CD4-positive, CD25-positive, alpha-beta regulatory T cell (primary cell): ENCODE measurements around the gene CAMTA1. TPM values are rescaled to one million over a fixed set of nuclear protein-coding genes. Genes with fewer than 3 reads are reported as not detected.

Experiments
- ATAC-seq, 2 donors: fragments of 150-1000 bp; cut with Tn5 transposase; one replicate each; pipeline ENCODE4 v1.10.0; 2021; ENCODE audit warnings: low read depth in 2 of 2, moderate number of reproducible peaks in 2 of 2, moderate library complexity in 1 of 2
- DNase-seq, 3 donors: peaks; one replicate each; pipeline versions ENCODE4 v3.0.0 to v3.0.0-alpha.2; 2012 to 2022; ENCODE audit warnings: mixed read lengths in 1 of 3
- H3K27ac ChIP-seq: one replicate; pipeline ENCODE4 v1.7.0; 2013; ENCODE audit warnings: mild to moderate bottlenecking, low read length; ENCODE audit not compliant: insufficient read depth, poor library complexity, severe bottlenecking
- H3K27me3 ChIP-seq: one replicate; pipeline ENCODE4 v1.7.0; 2013; ENCODE audit warnings: low read length; ENCODE audit not compliant: control insufficient read depth, insufficient read depth
- H3K36me3 ChIP-seq: one replicate; pipeline ENCODE4 v1.7.0; 2013; ENCODE audit warnings: mild to moderate bottlenecking, low read length, moderate library complexity; ENCODE audit not compliant: control insufficient read depth, insufficient read depth
- H3K4me1 ChIP-seq: 2 replicates; pipeline ENCODE4 v1.7.0; 2013; ENCODE audit warnings: mild to moderate bottlenecking, low read length; ENCODE audit not compliant: insufficient read depth, control insufficient read depth, poor library complexity, severe bottlenecking
- H3K4me3 ChIP-seq: one replicate; pipeline ENCODE4 v1.7.0; 2013; ENCODE audit warnings: low read depth, mild to moderate bottlenecking, low read length, moderate library complexity
- H3K9me3 ChIP-seq, 2 experiments: 1 replicate in 1 of 2; 2 replicates in 1 of 2; pipeline ENCODE4 v1.7.0; 2013; ENCODE audit warnings: low read length in 2 of 2, mild to moderate bottlenecking in 1 of 2, moderate library complexity in 1 of 2; ENCODE audit not compliant: control insufficient read depth in 2 of 2
- H3K27ac Mint-ChIP-seq, 3 donors: one replicate each; pipeline ENCODE4 v1.8.0; 2020 to 2022; ENCODE audit warnings: mild to moderate bottlenecking in 3 of 3, mixed read lengths in 3 of 3, moderate library complexity in 2 of 3
- H3K27me3 Mint-ChIP-seq: one replicate; pipeline ENCODE4 v1.8.0; 2022; ENCODE audit warnings: mild to moderate bottlenecking, mixed read lengths
- H3K36me3 Mint-ChIP-seq: one replicate; pipeline ENCODE4 v1.8.0; 2020; ENCODE audit warnings: mixed read lengths
- H3K4me1 Mint-ChIP-seq, 4 donors: one replicate each; pipeline ENCODE4 v1.8.0; 2020 to 2022; ENCODE audit warnings: mixed read lengths in 4 of 4, mild to moderate bottlenecking in 1 of 4
- H3K4me3 Mint-ChIP-seq, 4 donors: one replicate each; pipeline ENCODE4 v1.8.0; 2020 to 2022; ENCODE audit warnings: mild to moderate bottlenecking in 4 of 4, mixed read lengths in 4 of 4, moderate library complexity in 3 of 4
- H3K9me3 Mint-ChIP-seq, 7 donors: one replicate each; pipeline ENCODE4 v1.8.0; 2020 to 2022; ENCODE audit warnings: mixed read lengths in 7 of 7, mild to moderate bottlenecking in 3 of 7, moderate library complexity in 2 of 7
- polyA plus RNA-seq, 4 donors: library from polyadenylated mRNA; unstranded; fragments of 300-500 nt; fragmentation: Illumina TruSeq; gene quantifications; one replicate each; pipeline ENCODE4 v1.2.3, GENCODE V29; 2021
- total RNA-seq: library from RNA; stranded (reverse); gene quantifications from one replicate; pipeline ENCODE4 v1.2.3, GENCODE V29; 2022

CAMTA1 gene
- total and polyA plus RNA-seq, 5 donors from 2014 or later: 48.8 to 112 (median 80.0) TPM

DNA sequence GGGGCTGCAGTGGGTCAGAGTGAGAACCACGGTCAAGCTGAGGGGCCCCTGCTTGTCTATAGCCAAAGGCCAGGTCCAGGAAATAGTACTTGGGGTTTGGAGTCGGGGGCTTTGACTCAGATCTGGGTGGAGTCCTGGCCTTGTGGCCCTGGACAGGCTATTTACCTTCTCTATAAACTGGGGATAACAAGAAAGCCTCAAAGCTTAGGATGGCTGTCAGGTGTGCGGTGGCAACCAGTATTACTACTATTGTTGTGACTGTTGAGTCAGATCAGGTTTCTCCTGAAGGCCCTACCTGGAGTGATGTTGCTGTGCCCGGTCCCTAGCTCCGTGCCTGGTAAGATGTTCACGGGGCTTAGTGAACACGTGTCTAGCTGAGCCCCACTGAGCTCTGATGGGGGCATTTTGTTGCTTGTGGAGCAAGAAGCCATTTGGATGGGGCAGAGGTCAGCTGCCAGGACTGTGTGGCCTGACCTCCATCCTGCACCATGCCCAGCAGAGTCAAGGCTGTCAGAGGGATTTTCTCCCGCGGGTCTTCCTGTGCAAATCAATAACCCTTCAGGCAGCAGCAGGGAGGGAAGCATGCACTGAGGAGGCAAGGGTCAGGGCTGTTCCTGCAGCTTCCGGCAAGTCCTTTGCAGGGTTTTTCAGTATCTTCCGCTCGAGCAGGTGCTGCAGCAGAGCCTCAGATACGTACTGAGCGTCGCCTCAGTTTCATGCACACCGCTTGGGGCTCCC, 170.3 kb downstream of the CAMTA1 start:
- Histone ChIP-seq H3K9me3 (no peaks in the 10 kb centered on the region), H3K36me3 (no peaks in the 10 kb centered on the region), H3K27me3 (no peaks in the 10 kb centered on the region), H3K4me3 (no peak overlapping the region), H3K27ac (no peak overlapping the region), H3K4me1 (no peaks in the 10 kb centered on the region)
- ATAC-seq (no peak), DNase-seq (no peak)
- Mint-ChIP-seq H3K4me3 (no peak overlapping the region), H3K27me3 (peaks cover 5% of the 10 kb centered on the region), H3K4me1 (peaks cover 0 to under 1% (median 0%) of the 10 kb centered on the region in 4 donors), H3K36me3 (no peaks in the 10 kb centered on the region), H3K9me3 (no peaks in the 10 kb centered on the region), H3K27ac (no peak overlapping the region)

GRCh38 chr1:6956488-6957159, 171.4 kb downstream of the CAMTA1 start:
- Histone ChIP-seq H3K4me3 (no peak overlapping the region), H3K36me3 (no peaks in the 10 kb centered on the region), H3K9me3 (no peaks in the 10 kb centered on the region), H3K27me3 (no peaks in the 10 kb centered on the region), H3K4me1 (peaks cover under 1% of the 10 kb centered on the region), H3K27ac (no peak overlapping the region)
- H3K4me1 Mint-ChIP-seq: peaks cover 0 to 6% (median 2%) of the 10 kb centered on the region in 4 donors
- H3K9me3 Mint-ChIP-seq: peaks cover 0 to 5% (median 0%) of the 10 kb centered on the region in 7 donors
- no peak for ATAC-seq
- no peak overlapping the region for H3K27ac Mint-ChIP-seq
- no peak overlapping the region for H3K4me3 Mint-ChIP-seq
- H3K36me3 Mint-ChIP-seq: no peaks in the 10 kb centered on the region
- DNase-seq: no peak
- H3K27me3 Mint-ChIP-seq: peaks cover 12% of the 10 kb centered on the region

DNA sequence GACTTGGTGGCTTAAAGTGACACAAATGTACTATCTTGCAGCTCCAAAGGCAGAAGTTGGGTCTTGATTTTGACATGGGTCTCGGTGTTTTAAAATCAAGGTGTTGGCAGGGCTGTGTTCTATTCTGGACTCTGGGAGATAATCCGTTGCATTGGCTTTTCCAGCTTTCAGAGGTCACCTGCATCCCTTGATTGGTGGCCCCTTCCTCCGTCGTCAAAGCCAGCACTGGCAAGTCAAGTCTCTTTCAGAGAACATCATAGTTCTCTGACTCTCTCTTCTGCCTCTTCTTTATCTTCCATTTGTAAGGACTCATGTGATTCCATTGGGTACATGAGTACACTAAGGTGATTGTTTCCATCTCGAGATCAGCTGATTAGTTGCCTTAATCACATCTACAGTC, 172.1 kb downstream of the CAMTA1 start:
- DNase-seq: no peak
- Mint-ChIP-seq H3K27ac (no peak overlapping the region), H3K4me1 (peaks cover 0 to 6% (median 3%) of the 10 kb centered on the region in 4 donors), H3K36me3 (no peaks in the 10 kb centered on the region), H3K9me3 (peaks cover 0 to 5% (median 0%) of the 10 kb centered on the region in 7 donors), H3K4me3 (no peak overlapping the region), H3K27me3 (peaks cover 12% of the 10 kb centered on the region)
- ATAC-seq: no peak
- H3K9me3 ChIP-seq: no peaks in the 10 kb centered on the region
- peaks cover 3% of the 10 kb centered on the region for H3K4me1 ChIP-seq
- no peaks in the 10 kb centered on the region for H3K36me3 ChIP-seq
- H3K4me3 ChIP-seq: no peak overlapping the region
- no peak overlapping the region for H3K27ac ChIP-seq
- no peaks in the 10 kb centered on the region for H3K27me3 ChIP-seq

DNA sequence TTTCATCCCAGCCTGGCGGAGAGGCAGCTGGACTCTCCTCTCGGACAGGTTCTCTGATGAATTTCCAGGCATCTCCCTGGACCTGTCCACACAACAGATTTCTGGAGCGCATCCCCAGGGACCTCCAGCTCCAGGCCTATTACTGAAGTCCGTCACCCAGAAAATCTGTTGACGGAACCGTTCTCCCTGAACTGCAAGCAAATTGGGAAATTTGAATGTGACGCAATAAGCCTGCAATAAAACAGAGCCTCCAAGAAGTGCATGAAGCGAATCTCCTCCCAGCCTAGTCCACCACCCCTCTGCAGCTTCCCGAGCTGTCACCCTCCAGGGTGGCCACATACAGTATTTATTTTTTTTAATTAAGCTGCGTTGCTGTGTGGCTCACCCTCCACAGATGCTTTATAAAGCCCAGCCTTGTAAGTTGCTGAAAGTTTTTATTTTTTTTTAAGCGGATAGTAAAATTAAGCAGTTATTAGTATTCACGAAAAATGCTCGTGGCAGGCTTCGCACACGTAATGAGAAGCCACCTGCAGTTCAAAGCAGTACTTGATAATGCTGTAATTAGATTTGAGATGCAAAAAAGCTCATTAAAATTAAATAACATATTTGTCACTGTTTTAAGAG, 173.3 kb downstream of the CAMTA1 start:
- no peak for DNase-seq
- Histone ChIP-seq H3K9me3 (no peaks in the 10 kb centered on the region), H3K36me3 (no peaks in the 10 kb centered on the region), H3K27me3 (no peaks in the 10 kb centered on the region), H3K4me3 (no peak overlapping the region), H3K4me1 (peaks cover 12% of the 10 kb centered on the region), H3K27ac (no peak overlapping the region)
- no peak overlapping the region for H3K4me3 Mint-ChIP-seq
- H3K36me3 Mint-ChIP-seq: no peaks in the 10 kb centered on the region
- peak overlapping the region in 1 of 3 donors; percentile 16 for H3K27ac Mint-ChIP-seq
- peaks cover 0 to 14% (median 6%) of the 10 kb centered on the region in 4 donors for H3K4me1 Mint-ChIP-seq
- peaks cover 0 to 5% (median 0%) of the 10 kb centered on the region in 7 donors for H3K9me3 Mint-ChIP-seq
- no peak for ATAC-seq
- peaks cover 12% of the 10 kb centered on the region for H3K27me3 Mint-ChIP-seq

GRCh38 chr1:6959491-6959890, 174.2 kb downstream of the CAMTA1 start:
- H3K4me1 ChIP-seq: peaks cover 17% of the 10 kb centered on the region
- H3K27ac ChIP-seq: no peak overlapping the region
- no peaks in the 10 kb centered on the region for H3K27me3 ChIP-seq
- no peaks in the 10 kb centered on the region for H3K9me3 ChIP-seq
- H3K9me3 Mint-ChIP-seq: peaks cover 0 to 5% (median 0%) of the 10 kb centered on the region in 7 donors
- peak overlapping the region in 1 of 3 donors; percentile 16 for H3K27ac Mint-ChIP-seq
- no peak overlapping the region for H3K4me3 ChIP-seq
- peaks cover 19% of the 10 kb centered on the region for H3K27me3 Mint-ChIP-seq
- H3K36me3 Mint-ChIP-seq: no peaks in the 10 kb centered on the region
- DNase-seq (no peak), ATAC-seq (no peak)
- no peak overlapping the region for H3K4me3 Mint-ChIP-seq
- H3K4me1 Mint-ChIP-seq: peaks cover 0 to 20% (median 7%) of the 10 kb centered on the region in 4 donors
- H3K36me3 ChIP-seq: no peaks in the 10 kb centered on the region

GRCh38 chr1:6960291-6960811, 175.1 kb downstream of the CAMTA1 start:
- peaks cover 0 to 28% (median 11%) of the 10 kb centered on the region in 4 donors for H3K4me1 Mint-ChIP-seq
- H3K9me3 Mint-ChIP-seq: peaks cover 0 to 5% (median 0%) of the 10 kb centered on the region in 7 donors
- Histone ChIP-seq H3K4me1 (peaks cover 17% of the 10 kb centered on the region), H3K4me3 (no peak overlapping the region), H3K9me3 (no peaks in the 10 kb centered on the region), H3K27me3 (no peaks in the 10 kb centered on the region), H3K27ac (no peak overlapping the region), H3K36me3 (no peaks in the 10 kb centered on the region)
- H3K27me3 Mint-ChIP-seq: peaks cover 28% of the 10 kb centered on the region
- DNase-seq (no peak), ATAC-seq (no peak)
- no peaks in the 10 kb centered on the region for H3K36me3 Mint-ChIP-seq
- peak overlapping the region in 1 of 4 donors; percentile 80 for H3K4me3 Mint-ChIP-seq
- no peak overlapping the region for H3K27ac Mint-ChIP-seq

DNA sequence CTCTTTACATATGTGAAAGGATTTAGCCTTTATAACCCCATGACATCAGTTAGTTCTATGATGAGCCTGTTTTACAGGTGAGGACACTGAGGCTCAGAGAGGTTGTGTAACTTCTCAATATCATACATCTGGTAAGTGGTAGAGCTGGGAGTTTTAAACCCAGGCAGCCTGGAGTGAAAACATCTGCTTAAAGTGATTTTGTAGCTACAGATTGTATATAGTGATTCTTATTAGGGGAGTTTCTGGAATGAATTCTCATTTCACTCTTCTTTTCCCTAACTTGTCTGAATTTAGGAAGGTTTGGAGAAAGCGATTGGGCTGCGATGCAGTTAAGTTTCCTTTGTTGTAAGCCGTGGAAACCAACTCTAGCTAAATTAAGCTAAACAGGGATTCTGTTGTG, 175.6 kb downstream of the CAMTA1 start:
- Mint-ChIP-seq H3K4me3 (peak overlapping the region in 2 of 4 donors; percentile 6 to 80), H3K27me3 (peaks cover 32% of the 10 kb centered on the region), H3K36me3 (no peaks in the 10 kb centered on the region)

More for the DNA sequence above, 175.6 kb downstream of the CAMTA1 start:
- no peak overlapping the region for H3K4me3 ChIP-seq
- H3K9me3 Mint-ChIP-seq: peaks cover 0 to 5% (median 0%) of the 10 kb centered on the region in 7 donors
- H3K36me3 ChIP-seq: no peaks in the 10 kb centered on the region
- peaks cover 17% of the 10 kb centered on the region for H3K4me1 ChIP-seq
- H3K9me3 ChIP-seq: no peaks in the 10 kb centered on the region
- H3K27ac ChIP-seq: no peak overlapping the region
- ATAC-seq (no peak), DNase-seq (no peak)
- no peak overlapping the region for H3K27ac Mint-ChIP-seq
- H3K4me1 Mint-ChIP-seq: peaks cover 0 to 33% (median 14%) of the 10 kb centered on the region in 4 donors
- H3K27me3 ChIP-seq: no peaks in the 10 kb centered on the region
